DOHH2 (cell line): ENCODE data around the gene SLC15A5.

Experiments used
- H3F3A ChIP-seq: fragments of 200-600 bp; sonication (generic), shearing (Covaris generic); 2 replicates; pipeline ENCODE4 v1.6.0; 2016; ENCODE audit warnings: antibody characterized with exemption, mild to moderate bottlenecking; ENCODE audit not compliant: control insufficient read depth, insufficient read depth
- H3K27ac ChIP-seq: fragments of 200-600 bp; sonication (generic); 2 replicates; pipeline ENCODE4 v1.5.1; 2014; ENCODE audit warnings: low read depth, mild to moderate bottlenecking, low read length, moderate library complexity
- H3K27me3 ChIP-seq: fragments of 200-600 bp; sonication (generic); 2 replicates; pipeline ENCODE4 v1.6.1; 2014; ENCODE audit warnings: mild to moderate bottlenecking, low read length, mixed read lengths; ENCODE audit not compliant: control insufficient read depth
- H3K36me3 ChIP-seq: fragments of 200-600 bp; sonication (generic); 2 replicates; pipeline ENCODE4 v1.6.1; 2014; ENCODE audit warnings: mild to moderate bottlenecking, low read length, moderate library complexity, mixed read lengths; ENCODE audit not compliant: control insufficient read depth
- H3K4me1 ChIP-seq: fragments of 200-600 bp; sonication (generic); 2 replicates; pipeline ENCODE4 v1.6.1; 2014; ENCODE audit warnings: mild to moderate bottlenecking, low read length, mixed read lengths; ENCODE audit not compliant: control insufficient read depth
- H3K4me2 ChIP-seq: fragments of 200-600 bp; sonication (generic); 2 replicates; pipeline ENCODE4 v1.6.0; 2014; ENCODE audit warnings: mild to moderate bottlenecking, low read length, moderate library complexity
- H3K4me3 ChIP-seq: fragments of 200-600 bp; sonication (generic); 2 replicates; pipeline ENCODE4 v1.5.1; 2014; ENCODE audit warnings: mild to moderate bottlenecking, low read length, mixed read lengths
- H3K79me2 ChIP-seq: fragments of 200-600 bp; sonication (generic); 2 replicates; pipeline ENCODE4 v1.6.1; 2014; ENCODE audit warnings: mild to moderate bottlenecking, low read length, mixed read lengths; ENCODE audit not compliant: control insufficient read depth
- H3K9me2 ChIP-seq: fragments of 200-600 bp; sonication (generic); replicated peaks from 2 replicates; pipeline ENCODE4 v1.6.1; 2014; ENCODE audit warnings: mild to moderate bottlenecking, low read length, mixed read lengths; ENCODE audit not compliant: control insufficient read depth
- H3K9me3 ChIP-seq: fragments of 200-600 bp; sonication (generic); 2 replicates; pipeline ENCODE4 v1.6.1; 2014; ENCODE audit warnings: antibody characterized with exemption, low read length, mixed read lengths; ENCODE audit not compliant: control insufficient read depth, insufficient read depth
- H4K20me1 ChIP-seq: fragments of 200-600 bp; sonication (generic); 2 replicates; pipeline ENCODE4 v1.6.0; 2014; ENCODE audit warnings: low read depth, mild to moderate bottlenecking, antibody characterized with exemption, low read length, moderate library complexity; ENCODE audit not compliant: control insufficient read depth, insufficient read depth
- EZH2phosphoT487 ChIP-seq: fragments of 200-600 bp; sonication (generic); IDR thresholded peaks from 2 replicates; pipeline ENCODE4 v1.6.1; 2017; ENCODE audit warnings: borderline replicate concordance, mild to moderate bottlenecking, antibody characterized with exemption, low read length, moderate library complexity, mixed read lengths
- TF ChIP-seq, protein P1 (sequence below): fragments of 200-600 bp; sonication (generic); IDR thresholded peaks from one replicate; pipeline ENCODE4 v1.5.1; 2014; ENCODE audit warnings: antibody characterized with exemption, mild to moderate bottlenecking, low read depth, low read length; ENCODE audit not compliant: poor library complexity, severe bottlenecking

Gene SLC15A5

DNA sequence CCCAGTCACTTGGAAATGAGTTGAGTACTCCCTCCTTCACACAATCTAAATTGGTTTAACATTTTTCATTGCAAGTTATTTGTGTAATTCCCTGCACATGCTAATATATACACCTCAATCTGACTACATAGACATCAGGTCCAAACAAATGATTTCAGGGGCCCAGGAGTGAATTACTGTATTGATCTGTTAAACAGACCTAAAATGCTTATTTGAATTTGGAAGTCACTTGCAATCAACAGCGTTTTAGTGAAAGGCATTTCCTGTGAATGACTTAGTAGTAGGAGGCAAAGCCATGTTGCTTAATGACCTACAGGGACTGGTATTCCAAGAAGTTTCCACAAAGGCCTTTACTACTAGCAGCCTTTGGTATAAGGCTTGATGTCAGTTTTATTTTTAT lies 22.6 kb upstream of the SLC15A5 start:
- no peaks in the 10 kb centered on the region for H3F3A ChIP-seq
- H3K9me2 ChIP-seq, result no peaks in the 10 kb centered on the region
- H3K79me2 ChIP-seq, result no peaks in the 10 kb centered on the region
- no peak overlapping the region for H3K4me3 ChIP-seq
- H3K4me1 ChIP-seq, result no peaks in the 10 kb centered on the region
- H3K9me3 ChIP-seq, result no peaks in the 10 kb centered on the region
- H3K27me3 ChIP-seq, result no peaks in the 10 kb centered on the region
- no peak overlapping the region for H3K4me2 ChIP-seq
- no peaks in the 10 kb centered on the region for H4K20me1 ChIP-seq
- H3K27ac ChIP-seq, result no peak overlapping the region
- no peaks in the 10 kb centered on the region for H3K36me3 ChIP-seq
- TF ChIP-seq EZH2phosphoT487, result no peak
- TF ChIP-seq, protein P1, sequence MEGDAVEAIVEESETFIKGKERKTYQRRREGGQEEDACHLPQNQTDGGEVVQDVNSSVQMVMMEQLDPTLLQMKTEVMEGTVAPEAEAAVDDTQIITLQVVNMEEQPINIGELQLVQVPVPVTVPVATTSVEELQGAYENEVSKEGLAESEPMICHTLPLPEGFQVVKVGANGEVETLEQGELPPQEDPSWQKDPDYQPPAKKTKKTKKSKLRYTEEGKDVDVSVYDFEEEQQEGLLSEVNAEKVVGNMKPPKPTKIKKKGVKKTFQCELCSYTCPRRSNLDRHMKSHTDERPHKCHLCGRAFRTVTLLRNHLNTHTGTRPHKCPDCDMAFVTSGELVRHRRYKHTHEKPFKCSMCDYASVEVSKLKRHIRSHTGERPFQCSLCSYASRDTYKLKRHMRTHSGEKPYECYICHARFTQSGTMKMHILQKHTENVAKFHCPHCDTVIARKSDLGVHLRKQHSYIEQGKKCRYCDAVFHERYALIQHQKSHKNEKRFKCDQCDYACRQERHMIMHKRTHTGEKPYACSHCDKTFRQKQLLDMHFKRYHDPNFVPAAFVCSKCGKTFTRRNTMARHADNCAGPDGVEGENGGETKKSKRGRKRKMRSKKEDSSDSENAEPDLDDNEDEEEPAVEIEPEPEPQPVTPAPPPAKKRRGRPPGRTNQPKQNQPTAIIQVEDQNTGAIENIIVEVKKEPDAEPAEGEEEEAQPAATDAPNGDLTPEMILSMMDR, result no peak

DNA sequence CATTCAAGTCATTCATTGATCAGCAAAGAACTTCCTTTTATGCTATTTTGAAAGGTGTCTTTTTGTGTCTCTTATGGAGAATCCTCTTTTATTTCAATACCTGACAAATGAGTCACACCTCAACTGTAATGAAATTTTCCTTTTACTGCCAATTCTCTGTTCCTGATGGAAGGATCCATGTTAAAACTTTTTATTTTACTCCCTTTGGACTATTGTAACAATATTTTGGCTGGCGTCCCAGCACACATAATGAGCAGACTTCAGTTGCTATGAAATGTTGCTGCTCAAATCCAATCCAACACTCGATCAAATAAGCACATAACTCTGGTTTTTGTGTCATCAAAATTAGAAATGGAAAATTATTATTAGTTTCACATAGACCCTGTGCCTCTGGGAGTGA lies 21.9 kb upstream of the SLC15A5 start:
- Histone ChIP-seq H3K4me3 (no peak overlapping the region), H3K9me2 (no peaks in the 10 kb centered on the region), H3K4me1 (no peaks in the 10 kb centered on the region), H3K4me2 (no peak overlapping the region), H4K20me1 (no peaks in the 10 kb centered on the region), H3K79me2 (no peaks in the 10 kb centered on the region), H3K27me3 (no peaks in the 10 kb centered on the region), H3F3A (no peaks in the 10 kb centered on the region), H3K27ac (no peak overlapping the region), H3K9me3 (no peaks in the 10 kb centered on the region), H3K36me3 (no peaks in the 10 kb centered on the region)
- TF ChIP-seq EZH2phosphoT487, result no peak
- TF ChIP-seq, protein P1, result no peak

DNA sequence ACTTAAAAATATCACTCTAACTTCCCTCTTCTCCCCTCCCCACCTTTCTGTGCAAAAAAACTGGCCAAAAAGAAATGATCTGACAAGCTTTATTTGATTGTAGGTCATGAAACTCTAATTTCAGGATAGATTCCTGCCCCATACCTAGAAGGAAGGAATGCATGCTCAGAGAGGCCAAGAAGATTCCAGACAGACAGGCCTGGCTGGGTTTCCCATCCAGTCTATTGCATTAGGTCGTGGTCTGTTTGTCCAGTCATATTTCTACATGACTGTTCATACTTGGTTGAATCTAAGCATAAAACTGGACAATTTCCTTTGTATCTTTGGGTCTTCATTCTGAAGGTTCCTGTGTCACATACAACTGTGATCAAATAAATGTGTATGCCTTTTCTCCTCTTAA lies 20.0 kb upstream of the SLC15A5 start:
- no peak overlapping the region for H3K4me3 ChIP-seq
- no peaks in the 10 kb centered on the region for H3K9me2 ChIP-seq
- no peaks in the 10 kb centered on the region for H3K9me3 ChIP-seq
- no peak for TF ChIP-seq EZH2phosphoT487
- TF ChIP-seq, protein P1, result no peak
- no peaks in the 10 kb centered on the region for H4K20me1 ChIP-seq
- H3K27ac ChIP-seq, result no peak overlapping the region
- no peaks in the 10 kb centered on the region for H3K4me1 ChIP-seq
- H3K4me2 ChIP-seq, result no peak overlapping the region
- no peaks in the 10 kb centered on the region for H3K27me3 ChIP-seq
- no peaks in the 10 kb centered on the region for H3K79me2 ChIP-seq
- H3K36me3 ChIP-seq, result no peaks in the 10 kb centered on the region
- H3F3A ChIP-seq, result no peaks in the 10 kb centered on the region
